Osteocyte (in vitro differentiated cells): Measurements from ENCODE around the gene VSIG2. TPM values are rescaled to one million over a fixed set of nuclear protein-coding genes. Genes with fewer than 3 reads are reported as not detected.

Experiments used
- DNase-seq: peaks from one replicate; pipeline ENCODE4 v3.0.0; 2021; ENCODE audit warnings: mixed read lengths; ENCODE audit not compliant: unreplicated experiment; ENCODE audit errors: extremely low spot score
- H3K27ac Mint-ChIP-seq: one replicate; pipeline ENCODE4 v1.8.0; 2021; ENCODE audit warnings: mild to moderate bottlenecking, mixed read lengths; ENCODE audit not compliant: unreplicated experiment
- H3K27me3 Mint-ChIP-seq: one replicate; pipeline ENCODE4 v1.8.0; 2021; ENCODE audit warnings: mixed read lengths; ENCODE audit not compliant: unreplicated experiment
- H3K36me3 Mint-ChIP-seq: one replicate; pipeline ENCODE4 v1.8.0; 2021; ENCODE audit warnings: mixed read lengths; ENCODE audit not compliant: unreplicated experiment
- H3K4me1 Mint-ChIP-seq: one replicate; pipeline ENCODE4 v1.8.0; 2021; ENCODE audit warnings: mixed read lengths; ENCODE audit not compliant: unreplicated experiment
- H3K4me3 Mint-ChIP-seq: one replicate; pipeline ENCODE4 v1.8.0; 2021; ENCODE audit warnings: mild to moderate bottlenecking, moderate library complexity, mixed read lengths; ENCODE audit not compliant: unreplicated experiment
- H3K9me3 Mint-ChIP-seq: one replicate; pipeline ENCODE4 v1.8.0; 2021; ENCODE audit warnings: mixed read lengths; ENCODE audit not compliant: unreplicated experiment
- total RNA-seq: library from RNA; stranded (reverse); gene quantifications from 2 replicates; pipeline ENCODE4 v1.2.1, GENCODE V29; 2021
- TF ChIP-seq, protein P1 (sequence below): fragments of 200-600 bp; sonication (generic); IDR thresholded peaks from 2 replicates; pipeline ENCODE4 v1.5.0; 2021; ENCODE audit warnings: antibody characterized with exemption, mild to moderate bottlenecking, moderate library complexity

The VSIG2 gene
- total RNA-seq, 1 donor from 2014 or later = 0.30 TPM

DNA sequence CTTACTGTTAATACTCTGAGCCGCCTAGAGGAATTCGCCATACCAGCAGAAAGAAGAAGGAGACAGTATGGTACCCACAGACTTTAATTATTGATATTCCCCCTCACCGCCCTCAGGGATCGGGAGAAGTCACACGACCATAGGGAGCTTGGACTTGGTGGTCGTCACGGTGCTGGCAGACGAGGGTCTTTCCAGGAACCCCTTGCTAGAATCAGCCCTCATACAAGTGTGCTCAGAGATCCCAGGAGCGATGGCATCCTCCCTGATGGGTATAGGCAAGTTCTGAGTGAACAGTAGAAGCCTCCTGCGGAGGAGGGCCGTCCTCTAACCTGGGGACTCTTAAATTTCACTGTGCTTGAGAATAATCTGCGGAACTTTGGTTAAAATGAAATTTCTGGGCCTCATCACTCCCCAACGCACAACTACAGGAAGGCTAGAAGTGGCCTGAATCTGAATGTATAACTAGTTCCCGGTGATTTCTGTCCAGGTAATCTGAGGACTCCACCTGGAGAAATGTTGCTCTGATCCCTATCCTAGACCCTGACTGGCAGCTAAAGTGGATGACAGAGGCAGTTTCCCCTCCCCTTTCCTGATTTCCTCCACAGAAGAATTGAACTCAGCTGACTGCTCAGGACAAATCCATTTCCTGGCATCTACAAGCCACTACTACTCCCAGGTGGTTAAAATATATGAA, 4.5 kb downstream of the VSIG2 start:
- peaks cover 30% of the 10 kb centered on the region for H3K27me3 Mint-ChIP-seq
- H3K4me1 Mint-ChIP-seq = peaks cover 9% of the 10 kb centered on the region
- peak overlapping the region; percentile 87 for H3K4me3 Mint-ChIP-seq
- no peaks in the 10 kb centered on the region for H3K36me3 Mint-ChIP-seq
- TF ChIP-seq, protein P1, sequence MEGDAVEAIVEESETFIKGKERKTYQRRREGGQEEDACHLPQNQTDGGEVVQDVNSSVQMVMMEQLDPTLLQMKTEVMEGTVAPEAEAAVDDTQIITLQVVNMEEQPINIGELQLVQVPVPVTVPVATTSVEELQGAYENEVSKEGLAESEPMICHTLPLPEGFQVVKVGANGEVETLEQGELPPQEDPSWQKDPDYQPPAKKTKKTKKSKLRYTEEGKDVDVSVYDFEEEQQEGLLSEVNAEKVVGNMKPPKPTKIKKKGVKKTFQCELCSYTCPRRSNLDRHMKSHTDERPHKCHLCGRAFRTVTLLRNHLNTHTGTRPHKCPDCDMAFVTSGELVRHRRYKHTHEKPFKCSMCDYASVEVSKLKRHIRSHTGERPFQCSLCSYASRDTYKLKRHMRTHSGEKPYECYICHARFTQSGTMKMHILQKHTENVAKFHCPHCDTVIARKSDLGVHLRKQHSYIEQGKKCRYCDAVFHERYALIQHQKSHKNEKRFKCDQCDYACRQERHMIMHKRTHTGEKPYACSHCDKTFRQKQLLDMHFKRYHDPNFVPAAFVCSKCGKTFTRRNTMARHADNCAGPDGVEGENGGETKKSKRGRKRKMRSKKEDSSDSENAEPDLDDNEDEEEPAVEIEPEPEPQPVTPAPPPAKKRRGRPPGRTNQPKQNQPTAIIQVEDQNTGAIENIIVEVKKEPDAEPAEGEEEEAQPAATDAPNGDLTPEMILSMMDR = no peak
- no peak for DNase-seq
- H3K27ac Mint-ChIP-seq = no peak overlapping the region
- H3K9me3 Mint-ChIP-seq = no peaks in the 10 kb centered on the region

DNA sequence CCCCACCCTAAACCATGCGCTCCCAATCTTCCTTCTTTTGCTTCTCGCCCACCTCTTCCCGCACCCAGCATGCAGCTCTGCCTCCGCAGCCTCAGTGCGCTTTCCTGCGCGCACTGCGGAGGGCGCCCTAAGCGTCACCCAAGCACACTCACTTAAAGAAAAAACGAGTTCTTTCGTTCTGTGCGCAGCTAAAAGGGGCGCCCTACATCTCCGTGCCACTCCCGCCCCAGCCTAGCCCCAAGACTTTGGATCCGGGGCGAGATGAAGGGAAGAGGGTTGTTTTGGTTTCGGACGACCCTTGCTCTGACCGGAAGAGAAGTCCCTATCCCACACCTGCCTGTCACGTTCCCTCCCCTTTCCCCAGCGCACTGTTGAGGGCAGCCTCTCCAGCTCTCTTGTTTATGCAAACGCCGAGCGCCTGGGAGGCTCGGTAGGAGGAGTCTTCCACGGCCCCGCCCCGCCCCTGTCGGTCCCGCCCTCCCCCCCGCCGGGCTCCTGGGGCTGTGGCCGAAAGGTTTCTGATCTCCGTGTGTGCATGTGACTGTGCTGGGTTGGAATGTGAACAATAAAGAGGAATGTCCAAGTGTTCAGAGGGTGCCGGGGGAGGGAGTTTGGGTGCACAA, 5.3 kb downstream of the VSIG2 start:
- Mint-ChIP-seq H3K36me3 (no peaks in the 10 kb centered on the region), H3K27me3 (peaks cover 31% of the 10 kb centered on the region), H3K4me1 (peaks cover 9% of the 10 kb centered on the region), H3K9me3 (no peaks in the 10 kb centered on the region), H3K4me3 (peak overlapping the region; percentile 87), H3K27ac (no peak overlapping the region)
- DNase-seq = no peak
- TF ChIP-seq, protein P1 = peak; percentile 52

DNA sequence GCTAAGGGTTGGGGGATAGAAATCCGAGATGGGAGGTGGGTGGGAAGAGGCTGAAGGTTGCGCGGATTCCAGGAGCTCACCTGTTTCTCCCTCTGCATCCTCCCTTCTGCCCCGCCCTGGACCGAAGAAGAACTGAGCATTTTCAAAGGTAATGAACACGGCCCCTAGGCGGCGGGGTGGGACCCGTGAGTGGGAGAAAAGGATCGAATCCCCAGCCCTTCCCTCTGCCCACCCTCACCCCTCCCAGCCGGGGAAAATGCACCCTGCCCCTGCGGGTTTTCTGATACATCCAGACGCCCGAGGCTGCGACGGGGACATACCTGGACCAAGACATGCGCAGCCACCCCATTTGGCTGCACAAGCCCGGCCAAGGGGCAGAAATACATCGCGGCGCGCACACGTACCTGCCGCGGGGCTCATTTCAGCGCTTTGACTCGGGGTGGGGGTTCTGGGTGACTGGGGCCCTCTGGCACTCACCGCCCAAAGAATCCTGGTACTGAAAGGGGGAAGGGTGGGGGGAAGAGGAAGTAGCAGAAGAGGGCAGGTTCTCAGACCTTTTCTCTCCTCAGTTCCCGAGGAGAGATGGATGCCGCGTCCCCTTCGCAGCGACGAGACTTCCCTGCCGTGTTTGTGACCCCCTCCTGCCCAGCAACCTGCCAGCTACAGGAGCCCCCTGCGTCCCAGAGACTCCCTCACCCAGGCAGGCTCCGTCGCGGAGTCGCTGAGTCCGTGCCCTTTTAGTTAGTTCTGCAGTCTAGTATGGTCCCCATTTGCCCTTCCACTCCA, 6.0 kb downstream of the VSIG2 start:
- Mint-ChIP-seq H3K4me1 (peaks cover 9% of the 10 kb centered on the region), H3K36me3 (no peaks in the 10 kb centered on the region), H3K27ac (no peak overlapping the region), H3K27me3 (peaks cover 33% of the 10 kb centered on the region), H3K9me3 (no peaks in the 10 kb centered on the region), H3K4me3 (peak overlapping the region; percentile 87)
- DNase-seq = no peak
- TF ChIP-seq, protein P1 = peak; percentile 12

DNA sequence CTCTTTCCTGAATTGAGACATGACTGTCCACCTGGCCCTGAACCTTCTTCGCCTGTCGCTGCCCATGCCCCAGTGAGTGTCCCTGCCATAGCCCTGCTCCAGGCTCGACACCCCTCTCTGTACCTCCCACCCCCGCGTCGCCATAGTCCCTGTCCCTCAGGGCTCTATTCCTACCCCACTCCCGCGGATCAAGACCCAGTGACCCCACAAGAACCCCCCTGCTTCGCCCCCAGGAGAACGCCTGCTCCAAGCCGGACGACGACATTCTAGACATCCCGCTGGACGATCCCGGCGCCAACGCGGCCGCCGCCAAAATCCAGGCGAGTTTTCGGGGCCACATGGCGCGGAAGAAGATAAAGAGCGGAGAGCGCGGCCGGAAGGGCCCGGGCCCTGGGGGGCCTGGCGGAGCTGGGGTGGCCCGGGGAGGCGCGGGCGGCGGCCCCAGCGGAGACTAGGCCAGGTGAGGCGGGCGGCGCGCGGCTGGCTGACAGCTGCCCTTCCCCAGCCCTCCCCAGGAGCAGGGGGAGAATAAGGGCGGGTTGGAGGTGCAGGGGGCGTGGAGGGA, 6.7 kb downstream of the VSIG2 start:
- no peaks in the 10 kb centered on the region for H3K36me3 Mint-ChIP-seq
- peaks cover 31% of the 10 kb centered on the region for H3K27me3 Mint-ChIP-seq
- H3K27ac Mint-ChIP-seq = no peak overlapping the region
- peak overlapping the region; percentile 27 for H3K4me3 Mint-ChIP-seq
- TF ChIP-seq, protein P1 = no peak
- DNase-seq = no peak
- peaks cover 12% of the 10 kb centered on the region for H3K4me1 Mint-ChIP-seq
- H3K9me3 Mint-ChIP-seq = no peaks in the 10 kb centered on the region
